Activated naive CD4-positive, alpha-beta T cell treated with anti-CD3 and anti-CD28 coated beads, Interleukin-2, amount 50 U/mL, for 72 hours (primary cell): Measurements from ENCODE around the gene MRM1. TPM values are rescaled to one million over a fixed set of nuclear protein-coding genes. Genes with fewer than 3 reads are reported as not detected.
"Not testable (repeated sequence)": the region's sequence is repeated elsewhere in the genome, so short reads cannot be mapped to it uniquely, and the experiment has no call there.

Source experiments
- ATAC-seq, 2 donors: fragments of 150-1000 bp; cut with Tn5 transposase; 2 replicates each; pipeline ENCODE4 v1.10.0; 2021; ENCODE audit warnings: mild to moderate bottlenecking in 2 of 2, moderate library complexity in 2 of 2
- DNase-seq, 2 donors: peaks; one replicate each; pipeline ENCODE4 v3.0.0; 2021 to 2022; ENCODE audit warnings: low spot score in 2 of 2
- H3K27ac Mint-ChIP-seq, 2 donors: one replicate each; pipeline ENCODE4 v1.8.0; 2022; ENCODE audit warnings: mild to moderate bottlenecking in 2 of 2, mixed read lengths in 2 of 2
- H3K36me3 Mint-ChIP-seq, 2 donors: one replicate each; pipeline ENCODE4 v1.8.0; 2022; ENCODE audit warnings: mixed read lengths in 2 of 2
- H3K9me3 Mint-ChIP-seq, 2 donors: one replicate each; pipeline ENCODE4 v1.8.0; 2022; ENCODE audit warnings: mixed read lengths in 2 of 2
- total RNA-seq, 2 donors: library from RNA; stranded (reverse); gene quantifications; one replicate each; pipeline ENCODE4 v1.2.3, GENCODE V29; 2022

The MRM1 gene
- total RNA-seq, 2 donors from 2014 or later, result 8.0 to 16.5 TPM

DNA sequence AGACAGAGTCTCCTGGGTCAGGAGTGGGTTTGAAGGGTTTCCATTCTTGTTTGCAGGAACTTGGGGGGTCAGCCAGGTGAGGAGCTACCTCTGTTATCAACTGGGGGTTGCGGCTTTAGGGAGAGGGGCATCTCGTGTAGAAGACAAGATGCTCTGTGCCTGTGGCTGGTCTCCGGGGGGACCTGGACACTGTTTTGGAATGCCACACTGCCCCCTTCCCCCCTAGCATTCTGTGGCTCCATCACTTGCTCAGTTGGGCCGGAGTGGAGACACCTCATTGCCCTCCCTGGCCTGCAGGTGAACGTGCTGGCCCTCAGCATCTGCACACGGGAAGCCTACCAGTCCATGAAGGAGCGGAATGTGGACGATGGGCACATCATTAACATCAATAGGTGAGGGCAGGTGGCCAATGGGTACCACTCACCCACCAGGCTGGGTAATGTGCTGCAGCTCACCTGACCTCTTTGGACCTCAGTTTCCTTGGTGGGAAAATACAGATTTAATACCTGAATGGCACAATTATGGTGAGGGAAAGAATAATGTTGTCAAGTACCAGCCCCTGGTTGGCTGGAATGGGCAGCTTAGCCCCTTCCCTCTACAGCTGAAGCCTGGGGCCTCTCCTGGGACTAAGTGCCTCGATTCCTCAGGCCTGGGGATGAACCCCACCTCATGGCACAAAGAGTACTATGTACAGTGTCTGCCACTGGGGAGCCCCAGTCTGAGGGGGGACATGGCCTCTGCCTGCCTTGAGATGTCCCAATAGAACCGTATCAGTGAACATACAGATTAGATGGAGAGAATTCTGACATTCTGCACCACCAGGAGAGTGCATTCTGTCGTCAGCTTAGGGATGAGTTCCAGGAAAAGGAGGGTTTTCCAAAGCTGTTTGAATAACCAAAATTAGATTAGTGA lies 3.3 kb upstream of the MRM1 start:
- Mint-ChIP-seq H3K9me3 (no peaks in the 10 kb centered on the region), H3K36me3 (peaks cover 0 to 8% of the 10 kb centered on the region in 2 donors), H3K27ac (peak overlapping the region in 1 of 2 donors; percentile 23)
- peak in 1 of 2 donors; percentile 30 for DNase-seq
- ATAC-seq, result no peak

DNA sequence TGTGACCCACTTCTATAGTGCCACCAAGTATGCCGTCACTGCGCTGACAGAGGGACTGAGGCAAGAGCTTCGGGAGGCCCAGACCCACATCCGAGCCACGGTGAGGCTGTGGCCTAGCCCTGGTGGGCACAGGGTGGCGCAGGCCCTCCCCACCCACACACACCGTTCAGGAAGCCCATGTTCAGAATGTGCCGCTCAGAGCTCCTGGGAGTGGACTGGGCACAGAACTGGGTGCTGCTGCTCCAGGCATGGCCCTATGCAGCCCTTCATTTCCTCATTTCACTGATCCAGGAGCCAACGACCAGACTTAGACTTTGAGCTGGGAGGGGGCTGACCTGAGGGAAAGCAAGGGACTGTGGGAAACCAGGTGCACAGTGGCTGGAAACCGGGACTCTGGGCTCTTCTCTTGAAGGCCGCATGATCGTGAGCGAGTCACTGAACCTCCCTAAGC lies 2.4 kb upstream of the MRM1 start:
- no peak for ATAC-seq
- Mint-ChIP-seq H3K9me3 (no peaks in the 10 kb centered on the region), H3K36me3 (peaks cover under 1 to 12% of the 10 kb centered on the region in 2 donors), H3K27ac (no peak overlapping the region)
- peak in 1 of 2 donors; percentile 49 for DNase-seq

DNA sequence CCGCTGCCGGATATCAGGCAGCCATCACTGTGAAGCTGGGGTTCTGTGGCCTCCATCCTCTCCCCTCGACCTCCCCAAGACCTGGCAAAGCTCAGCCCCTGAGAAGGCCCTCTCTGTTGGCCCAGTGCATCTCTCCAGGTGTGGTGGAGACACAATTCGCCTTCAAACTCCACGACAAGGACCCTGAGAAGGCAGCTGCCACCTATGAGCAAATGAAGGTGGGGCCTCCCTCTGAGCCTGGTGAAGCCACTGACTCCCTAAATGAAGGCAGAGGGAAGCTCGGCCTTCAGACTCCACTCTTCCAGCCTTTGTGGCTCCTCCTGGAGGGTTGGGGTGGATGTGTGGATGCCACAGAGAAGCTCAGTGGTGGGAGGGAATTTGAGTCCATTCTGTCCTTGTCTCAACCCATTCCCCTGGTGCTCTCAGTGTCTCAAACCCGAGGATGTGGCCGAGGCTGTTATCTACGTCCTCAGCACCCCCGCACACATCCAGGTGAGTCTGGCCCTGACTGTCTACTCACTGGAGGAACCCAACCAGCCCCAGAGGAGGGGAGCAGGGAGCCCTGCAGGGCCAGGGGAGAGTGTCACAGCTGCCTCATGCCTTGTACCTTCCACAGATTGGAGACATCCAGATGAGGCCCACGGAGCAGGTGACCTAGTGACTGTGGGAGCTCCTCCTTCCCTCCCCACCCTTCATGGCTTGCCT lies 1.7 kb upstream of the MRM1 start:
- ATAC-seq, result no peak
- peak in 1 of 2 donors; percentile 46 for DNase-seq
- Mint-ChIP-seq H3K27ac (peak overlapping the region in 1 of 2 donors; percentile 22), H3K36me3 (peaks cover 7 to 16% of the 10 kb centered on the region in 2 donors), H3K9me3 (no peaks in the 10 kb centered on the region)

DNA sequence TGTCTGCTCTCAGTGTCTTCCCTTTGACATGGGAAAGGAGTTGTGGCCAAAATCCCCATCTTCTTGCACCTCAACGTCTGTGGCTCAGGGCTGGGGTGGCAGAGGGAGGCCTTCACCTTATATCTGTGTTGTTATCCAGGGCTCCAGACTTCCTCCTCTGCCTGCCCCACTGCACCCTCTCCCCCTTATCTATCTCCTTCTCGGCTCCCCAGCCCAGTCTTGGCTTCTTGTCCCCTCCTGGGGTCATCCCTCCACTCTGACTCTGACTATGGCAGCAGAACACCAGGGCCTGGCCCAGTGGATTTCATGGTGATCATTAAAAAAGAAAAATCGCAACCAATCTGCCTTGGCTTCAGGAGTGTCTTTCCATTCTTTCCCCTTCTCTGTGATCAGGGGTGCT lies 918 bp upstream of the MRM1 start:
- Mint-ChIP-seq H3K36me3 (peaks cover 9 to 16% of the 10 kb centered on the region in 2 donors), H3K9me3 (no peaks in the 10 kb centered on the region), H3K27ac (peak overlapping the region; percentile 92 to 96)
- ATAC-seq (no peak), DNase-seq (no peak)

DNA sequence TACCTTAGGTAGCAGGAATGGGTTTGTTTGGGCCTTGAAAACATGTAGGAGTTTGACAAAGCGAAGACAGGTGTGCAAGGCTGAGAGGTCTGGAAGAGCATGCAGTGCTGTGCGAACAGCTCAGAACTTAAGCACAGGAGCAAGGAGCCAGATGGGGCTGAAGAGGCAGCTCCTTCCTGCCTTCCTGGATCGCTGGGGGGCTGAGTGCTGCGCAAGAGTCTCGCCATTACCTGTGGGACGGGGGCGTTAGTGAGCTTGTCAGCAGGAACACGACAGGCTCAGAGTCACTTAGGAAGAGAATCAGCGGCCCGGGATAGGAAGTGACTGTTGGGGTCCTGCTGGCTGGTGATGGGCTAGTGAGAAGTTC lies 464 bp upstream of the MRM1 start:
- Mint-ChIP-seq H3K9me3 (no peaks in the 10 kb centered on the region), H3K36me3 (peaks cover 14 to 16% of the 10 kb centered on the region in 2 donors), H3K27ac (peak overlapping the region; percentile 92 to 96)
- ATAC-seq (peak; percentile 30 to 39), DNase-seq (peak in 1 of 2 donors; percentile 27)

GRCh38 chr17:36602030-36602748 lies 806 bp downstream of the MRM1 start:
- Mint-ChIP-seq H3K36me3 (peaks cover 16 to 17% of the 10 kb centered on the region in 2 donors), H3K27ac (peak overlapping the region; percentile 67 to 92), H3K9me3 (no peaks in the 10 kb centered on the region)
- ATAC-seq (peak; percentile 11 to 17), DNase-seq (peak in 1 of 2 donors; percentile 24)

- DNase-seq (peak in 1 of 2 donors; percentile 63), ATAC-seq (peak; percentile 15 to 23)
- Mint-ChIP-seq H3K36me3 (peaks cover 19 to 20% of the 10 kb centered on the region in 2 donors), H3K9me3 (no peaks in the 10 kb centered on the region), H3K27ac (peak overlapping the region in 1 of 2 donors; percentile 92)
Measured at GRCh38 chr17:36602924-36603384, 1.6 kb downstream of the MRM1 start.

DNA sequence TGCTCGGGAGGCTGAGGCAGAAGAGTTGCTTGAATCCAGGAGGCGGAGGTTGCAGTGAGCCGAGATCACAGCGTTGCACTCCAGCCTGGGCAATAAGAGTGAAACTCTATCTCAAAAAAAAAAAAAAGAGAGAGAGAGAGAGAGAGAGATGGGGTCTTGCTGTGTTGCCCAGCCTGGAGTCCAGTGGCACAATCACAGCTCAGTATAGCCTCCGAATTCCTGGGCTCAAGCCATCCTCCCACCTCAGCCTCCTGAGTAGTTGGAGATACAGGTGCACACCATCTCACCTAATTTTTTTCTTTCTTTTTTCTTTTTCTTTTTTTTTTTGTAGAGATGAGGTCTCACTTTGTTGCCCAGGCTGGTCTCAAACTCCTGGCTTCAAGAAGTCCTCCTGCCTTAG lies 3.6 kb downstream of the MRM1 start:
- Mint-ChIP-seq H3K36me3 (peaks cover 22 to 23% of the 10 kb centered on the region in 2 donors), H3K27ac (peak overlapping the region in 1 of 2 donors; percentile 1)
- ATAC-seq, DNase-seq, H3K9me3 Mint-ChIP-seq: not testable (repeated sequence)

GRCh38 chr17:36608280-36608679 lies 6.9 kb downstream of the MRM1 start:
- ATAC-seq, result no peak

GRCh38 chr17:36608794-36609497 lies 7.6 kb downstream of the MRM1 start:
- Mint-ChIP-seq H3K9me3 (no peaks in the 10 kb centered on the region), H3K36me3 (peaks cover 10 to 23% of the 10 kb centered on the region in 2 donors), H3K27ac (no peak overlapping the region)
- ATAC-seq (peak; percentile 20 to 40), DNase-seq (no peak)

More at GRCh38 chr17:36608280-36608679, 6.9 kb downstream of the MRM1 start:
- Mint-ChIP-seq H3K27ac (no peak overlapping the region), H3K36me3 (peaks cover 13 to 23% of the 10 kb centered on the region in 2 donors), H3K9me3 (no peaks in the 10 kb centered on the region)
- no peak for DNase-seq

GRCh38 chr17:36609498-36609862 lies 8.1 kb downstream of the MRM1 start:
- DNase-seq (no peak), ATAC-seq (no peak)
- H3K27ac Mint-ChIP-seq, result no peak overlapping the region
- H3K9me3 Mint-ChIP-seq, result no peaks in the 10 kb centered on the region
- peaks cover 5 to 18% of the 10 kb centered on the region in 2 donors for H3K36me3 Mint-ChIP-seq

DNA sequence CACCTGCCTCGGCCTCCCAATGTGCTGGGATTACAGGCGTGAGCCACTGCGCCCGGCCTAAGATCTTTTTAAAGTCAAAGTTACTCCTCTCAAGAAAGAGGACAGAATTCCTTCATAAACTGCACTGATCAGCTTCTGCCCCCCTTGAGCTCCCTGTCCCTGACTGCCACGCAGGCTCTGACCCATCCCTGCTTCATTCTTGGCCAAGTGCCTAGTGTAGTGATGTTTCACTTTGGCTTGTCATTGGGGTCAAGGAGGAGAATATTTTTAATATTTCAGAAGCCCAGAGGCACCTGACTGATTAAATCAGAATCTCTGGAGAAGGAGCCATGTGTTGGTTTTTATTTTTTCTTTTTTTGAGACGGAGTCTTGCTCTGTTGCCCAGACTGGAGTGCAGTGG lies 9.1 kb downstream of the MRM1 start:
- Mint-ChIP-seq H3K36me3 (peaks cover 5 to 13% of the 10 kb centered on the region in 2 donors), H3K27ac (no peak overlapping the region), H3K9me3 (no peaks in the 10 kb centered on the region)
- ATAC-seq (no peak), DNase-seq (no peak)

DNA sequence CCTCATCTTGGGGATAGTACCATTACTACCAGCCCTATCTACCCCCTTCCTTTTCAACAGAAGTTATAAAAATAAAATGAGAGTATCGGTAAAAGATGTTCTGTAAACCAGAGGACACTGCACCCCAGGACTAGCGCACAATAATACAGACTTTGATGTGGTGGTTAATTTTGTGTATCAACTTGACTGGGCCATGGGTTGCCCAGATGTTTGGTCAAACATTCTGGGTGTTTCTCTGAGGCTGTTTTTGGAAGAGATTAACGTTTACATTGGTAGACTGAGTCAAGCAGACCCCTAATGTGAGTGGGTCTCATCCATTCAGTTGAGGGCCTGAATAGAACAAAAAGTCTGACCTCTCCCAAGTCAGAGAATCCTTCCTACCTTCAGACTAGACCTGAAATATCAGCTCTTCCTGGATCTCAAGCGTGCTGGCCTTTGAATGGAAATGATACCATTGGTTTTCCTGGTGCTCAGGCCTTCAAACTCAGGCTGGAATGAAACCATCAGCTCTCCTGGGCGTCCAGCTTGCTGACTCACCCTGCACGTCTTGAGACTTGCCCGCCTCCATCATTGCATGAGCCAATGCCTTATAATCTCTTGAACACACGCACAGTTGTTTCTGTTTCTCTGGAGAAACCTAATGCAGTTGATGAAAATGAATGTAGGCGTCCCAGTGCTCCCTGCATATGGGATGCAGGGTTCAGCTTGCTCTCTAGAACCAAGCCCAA lies 10.1 kb downstream of the MRM1 start:
- H3K27ac Mint-ChIP-seq, result no peak overlapping the region
- no peak for ATAC-seq
- no peaks in the 10 kb centered on the region for H3K9me3 Mint-ChIP-seq
- no peak for DNase-seq
- peaks cover 5 to 6% of the 10 kb centered on the region in 2 donors for H3K36me3 Mint-ChIP-seq

GRCh38 chr17:36612323-36612722 lies 10.9 kb downstream of the MRM1 start:
- Mint-ChIP-seq H3K27ac (no peak overlapping the region), H3K36me3 (peaks cover 5 to 6% of the 10 kb centered on the region in 2 donors), H3K9me3 (no peaks in the 10 kb centered on the region)
- ATAC-seq, result no peak
- DNase-seq, result no peak

GRCh38 chr17:36613155-36613554 lies 11.8 kb downstream of the MRM1 start:
- ATAC-seq (no peak), DNase-seq (no peak)
- Mint-ChIP-seq H3K27ac (no peak overlapping the region), H3K9me3 (no peaks in the 10 kb centered on the region), H3K36me3 (peaks cover under 1% of the 10 kb centered on the region in 2 donors)
